Stomach smooth muscle (tissue), 2 donors: ENCODE measurements around the gene MEGF11.

Experiments
- H3K27ac ChIP-seq: one replicate; pipeline ENCODE4 v1.7.0; 2013; ENCODE audit warnings: mild to moderate bottlenecking, low read length, inconsistent platforms
- H3K27me3 ChIP-seq, 2 donors: one replicate each; pipeline ENCODE4 v1.7.0; 2013; ENCODE audit warnings: low read length in 2 of 2; ENCODE audit not compliant: insufficient read depth in 2 of 2, control insufficient read depth in 1 of 2
- H3K36me3 ChIP-seq, 2 donors: one replicate each; pipeline ENCODE4 v1.7.0; 2013; ENCODE audit warnings: low read length in 2 of 2; ENCODE audit not compliant: control insufficient read depth in 2 of 2, insufficient read depth in 2 of 2
- H3K4me1 ChIP-seq: one replicate; pipeline ENCODE4 v1.7.0; 2013; ENCODE audit warnings: low read length; ENCODE audit not compliant: control insufficient read depth, insufficient read depth
- H3K4me3 ChIP-seq, 2 donors: one replicate each; pipeline ENCODE4 v1.7.0; 2013; ENCODE audit warnings: low read length in 2 of 2
- H3K9ac ChIP-seq, 2 donors: one replicate each; pipeline ENCODE4 v1.7.0; 2013; ENCODE audit warnings: low read length in 2 of 2, mild to moderate bottlenecking in 1 of 2
- H3K9me3 ChIP-seq, 2 donors: one replicate each; pipeline ENCODE4 v1.7.0; 2013; ENCODE audit warnings: low read length in 2 of 2; ENCODE audit not compliant: control insufficient read depth in 2 of 2
- donor health status: healthy.
- donor health status: Pancreatic carcinoma.

Gene MEGF11

DNA sequence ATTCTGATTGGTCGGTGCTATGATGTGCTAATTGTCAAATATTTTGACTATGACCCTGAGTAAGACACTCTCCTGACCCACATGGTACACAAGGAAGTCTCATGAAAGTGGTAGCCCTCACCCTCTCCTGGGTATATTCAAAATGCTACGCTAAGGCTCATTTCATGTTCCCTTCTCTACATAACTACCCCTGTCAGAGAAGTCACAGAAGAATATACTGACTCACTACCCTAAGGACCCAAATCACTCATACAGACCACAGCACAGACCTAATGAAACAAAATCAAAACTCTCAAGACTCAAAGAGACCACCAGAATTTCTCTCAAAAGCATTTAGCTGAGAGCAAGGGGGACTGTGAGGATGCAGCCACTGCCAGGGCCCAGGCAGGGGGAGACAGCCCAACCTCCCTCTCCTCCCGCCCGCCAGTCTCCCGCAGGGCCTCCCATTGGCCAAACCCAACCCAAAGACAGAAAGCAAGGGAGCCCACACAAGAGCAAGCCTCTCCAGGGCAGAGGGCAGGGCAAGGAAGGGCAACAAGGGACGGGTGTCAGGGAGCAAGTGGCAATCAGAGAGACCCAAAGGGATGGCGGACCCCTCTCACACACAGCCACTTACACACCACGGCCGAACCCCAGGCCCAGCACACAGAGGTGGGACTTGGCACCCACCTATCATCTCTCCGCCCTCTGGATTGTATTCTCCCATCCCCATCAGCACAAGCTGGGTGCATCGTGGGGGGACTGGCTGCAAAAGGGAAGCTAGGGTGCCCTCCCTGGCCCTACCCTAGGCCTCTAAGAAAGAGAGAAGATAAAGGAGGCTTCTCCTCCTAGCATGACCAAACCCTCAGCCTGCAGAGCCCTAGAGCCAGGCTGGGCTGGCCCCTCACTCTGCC, 41.6 kb downstream of the MEGF11 start:
- no peaks in the 10 kb centered on the region for H3K9me3 ChIP-seq
- H3K4me3 ChIP-seq = no peak overlapping the region
- H3K27me3 ChIP-seq = no peaks in the 10 kb centered on the region
- H3K36me3 ChIP-seq = no peaks in the 10 kb centered on the region
- no peaks in the 10 kb centered on the region for H3K4me1 ChIP-seq
- H3K9ac ChIP-seq = no peak overlapping the region
- H3K27ac ChIP-seq = no peak overlapping the region

GRCh38 chr15:66210684-66211083, 42.9 kb downstream of the MEGF11 start:
- Histone ChIP-seq H3K4me1 (no peaks in the 10 kb centered on the region), H3K27ac (no peak overlapping the region), H3K9me3 (peaks cover 0 to under 1% of the 10 kb centered on the region in 2 donors), H3K27me3 (no peaks in the 10 kb centered on the region), H3K9ac (no peak overlapping the region), H3K4me3 (no peak overlapping the region), H3K36me3 (no peaks in the 10 kb centered on the region)

DNA sequence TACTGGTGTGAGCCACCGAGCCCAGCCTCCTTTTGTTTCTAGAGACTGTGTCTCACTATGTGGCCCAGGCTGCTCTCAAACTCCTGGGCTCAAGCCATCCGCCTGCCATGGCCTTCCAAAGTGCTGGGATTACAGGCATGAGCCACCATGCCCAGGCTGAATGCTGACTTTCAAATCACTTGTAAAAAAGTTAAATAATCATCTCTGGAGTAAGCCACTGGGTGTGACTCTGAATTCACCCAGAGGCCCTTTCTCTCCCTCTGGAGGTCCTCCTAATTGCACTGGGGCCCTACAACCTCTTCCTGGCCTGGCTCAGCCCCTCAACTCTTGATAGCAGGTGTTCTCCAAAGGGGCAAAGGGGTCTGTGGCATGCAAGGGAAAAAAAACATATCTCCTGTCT, 54.8 kb downstream of the MEGF11 start:
- Histone ChIP-seq H3K4me3 (no peak overlapping the region), H3K9ac (no peak overlapping the region), H3K27ac (no peak overlapping the region), H3K9me3 (no peaks in the 10 kb centered on the region), H3K4me1 (no peaks in the 10 kb centered on the region), H3K27me3 (peaks cover 0 to 5% of the 10 kb centered on the region in 2 donors), H3K36me3 (no peaks in the 10 kb centered on the region)

DNA sequence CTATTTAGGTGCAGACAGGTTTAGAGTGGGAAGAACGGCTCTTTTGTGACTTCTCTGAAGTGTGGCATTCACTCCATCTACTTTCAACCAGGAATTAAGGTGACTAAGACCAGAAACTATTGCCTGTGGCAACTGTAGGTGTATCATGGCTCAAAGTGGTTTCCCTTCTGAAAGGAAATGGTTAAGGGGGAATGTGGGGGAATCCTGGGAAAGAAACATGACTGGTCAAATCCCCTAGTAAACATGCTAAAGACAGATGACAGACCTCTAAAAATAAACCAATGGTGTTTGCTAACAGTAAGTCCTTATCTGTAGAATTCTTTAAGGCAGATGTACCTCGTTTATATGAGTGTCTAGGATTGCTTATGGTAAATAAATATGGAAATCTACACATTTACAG, 56.9 kb downstream of the MEGF11 start:
- Histone ChIP-seq H3K4me3 (no peak overlapping the region), H3K36me3 (no peaks in the 10 kb centered on the region), H3K9me3 (no peaks in the 10 kb centered on the region), H3K27ac (no peak overlapping the region), H3K27me3 (peaks cover 0 to 5% of the 10 kb centered on the region in 2 donors), H3K4me1 (no peaks in the 10 kb centered on the region), H3K9ac (no peak overlapping the region)

DNA sequence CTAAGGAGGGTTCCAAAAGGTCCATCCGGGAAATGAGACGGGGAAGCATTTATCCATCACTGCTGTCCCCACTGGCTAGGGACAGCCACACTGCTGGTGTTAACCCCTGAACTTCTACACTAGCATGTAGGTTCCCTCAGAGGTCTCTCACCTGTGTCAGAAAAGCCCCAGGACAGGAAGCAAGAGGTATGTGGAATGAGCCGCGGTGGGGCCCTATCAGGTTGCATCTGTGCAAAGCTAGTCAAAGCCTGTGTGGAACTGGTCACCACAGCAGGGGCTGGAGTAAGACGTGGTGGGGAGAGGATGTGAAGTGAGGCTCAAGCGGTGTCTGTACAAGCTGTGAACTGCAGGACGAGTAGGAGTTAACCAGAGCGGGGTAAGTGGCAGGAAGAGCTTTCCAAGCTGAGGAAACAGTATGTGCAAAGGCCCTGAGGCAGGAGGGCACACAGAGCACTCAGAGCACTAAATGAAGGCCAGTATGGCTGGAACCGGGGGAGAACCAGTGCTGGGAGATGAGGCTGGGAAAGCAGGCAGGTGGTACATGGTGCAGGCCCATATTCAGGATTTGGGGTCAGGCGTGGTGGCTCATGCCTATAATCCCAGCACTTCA, 57.8 kb downstream of the MEGF11 start:
- H3K9ac ChIP-seq = no peak overlapping the region
- H3K27me3 ChIP-seq = peaks cover 0 to 3% of the 10 kb centered on the region in 2 donors
- H3K36me3 ChIP-seq = no peaks in the 10 kb centered on the region
- H3K4me1 ChIP-seq = no peaks in the 10 kb centered on the region
- H3K4me3 ChIP-seq = no peak overlapping the region
- no peak overlapping the region for H3K27ac ChIP-seq
- no peaks in the 10 kb centered on the region for H3K9me3 ChIP-seq

DNA sequence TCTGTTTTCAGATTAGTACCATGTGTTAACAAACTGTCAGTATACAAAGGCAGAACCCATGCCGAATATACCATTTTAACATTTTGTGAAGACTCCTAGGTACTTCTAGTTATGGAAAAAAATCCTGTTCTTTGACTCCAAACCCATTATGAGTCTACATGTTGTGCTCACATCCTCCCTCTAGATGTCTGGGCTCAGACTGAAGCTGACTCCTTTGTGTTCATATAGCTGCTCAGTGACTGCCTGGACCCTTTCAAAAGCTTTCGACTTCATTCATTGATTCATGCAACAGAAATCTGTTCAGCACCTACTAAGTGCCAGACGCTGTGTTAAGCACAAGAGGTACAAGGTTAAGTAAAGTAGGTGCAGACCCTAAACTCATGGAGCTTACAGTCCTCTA, 60.5 kb downstream of the MEGF11 start:
- Histone ChIP-seq H3K27me3 (peaks cover 0 to 2% of the 10 kb centered on the region in 2 donors), H3K4me3 (no peak overlapping the region), H3K36me3 (no peaks in the 10 kb centered on the region), H3K27ac (no peak overlapping the region), H3K4me1 (no peaks in the 10 kb centered on the region), H3K9me3 (no peaks in the 10 kb centered on the region), H3K9ac (no peak overlapping the region)

GRCh38 chr15:66190746-66191145, 62.8 kb downstream of the MEGF11 start:
- Histone ChIP-seq H3K27me3 (peaks cover 7% of the 10 kb centered on the region in 2 donors), H3K9me3 (no peaks in the 10 kb centered on the region), H3K27ac (no peak overlapping the region), H3K4me3 (no peak overlapping the region), H3K36me3 (no peaks in the 10 kb centered on the region), H3K9ac (no peak overlapping the region), H3K4me1 (no peaks in the 10 kb centered on the region)

DNA sequence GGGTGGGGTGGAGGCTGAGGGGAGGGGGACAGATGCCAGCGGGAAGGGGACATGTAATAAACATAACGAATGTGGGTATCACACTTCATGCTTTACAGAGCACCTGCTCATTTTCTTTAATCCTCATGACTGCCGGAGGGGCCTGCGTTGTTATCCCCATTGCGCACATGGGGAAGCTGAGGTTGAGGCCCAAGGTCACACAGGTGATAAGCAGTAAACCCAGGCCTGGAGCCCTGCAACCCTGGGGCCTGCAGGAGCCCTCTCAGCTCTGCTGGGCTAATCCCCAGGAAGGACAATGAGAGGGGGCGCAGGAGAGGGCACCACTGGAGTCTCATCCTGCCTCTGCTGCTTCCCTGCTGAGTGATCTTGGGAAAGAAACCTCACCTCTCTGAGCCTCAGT, 64.3 kb downstream of the MEGF11 start:
- no peak overlapping the region for H3K4me3 ChIP-seq
- H3K27ac ChIP-seq = no peak overlapping the region
- no peaks in the 10 kb centered on the region for H3K36me3 ChIP-seq
- H3K27me3 ChIP-seq = peaks cover 12 to 13% of the 10 kb centered on the region in 2 donors
- no peaks in the 10 kb centered on the region for H3K9me3 ChIP-seq
- H3K9ac ChIP-seq = no peak overlapping the region
- H3K4me1 ChIP-seq = no peaks in the 10 kb centered on the region

- peaks cover 13 to 15% of the 10 kb centered on the region in 2 donors for H3K27me3 ChIP-seq
- H3K4me1 ChIP-seq = no peaks in the 10 kb centered on the region
- H3K9ac ChIP-seq = no peak overlapping the region
- H3K27ac ChIP-seq = no peak overlapping the region
- no peaks in the 10 kb centered on the region for H3K9me3 ChIP-seq
- no peaks in the 10 kb centered on the region for H3K36me3 ChIP-seq
- H3K4me3 ChIP-seq = no peak overlapping the region
Measured at GRCh38 chr15:66188464-66188863, 65.1 kb downstream of the MEGF11 start.

- no peak overlapping the region for H3K9ac ChIP-seq
- no peak overlapping the region for H3K4me3 ChIP-seq
- H3K4me1 ChIP-seq = no peaks in the 10 kb centered on the region
- H3K9me3 ChIP-seq = no peaks in the 10 kb centered on the region
- H3K27me3 ChIP-seq = peaks cover 13 to 17% of the 10 kb centered on the region in 2 donors
- H3K27ac ChIP-seq = no peak overlapping the region
- no peaks in the 10 kb centered on the region for H3K36me3 ChIP-seq
Measured at GRCh38 chr15:66187271-66187670, 66.3 kb downstream of the MEGF11 start.
